Activated CD4-positive, alpha-beta T cell treated with anti-CD3 and anti-CD28 coated beads for 48 hours (primary cell): ENCODE results near the gene TAOK2.
"Not testable (repeated sequence)": the region's sequence is repeated elsewhere in the genome, so short reads cannot be mapped to it uniquely, and the experiment has no call there.

ENCODE experiments used
- DNase-seq: peaks from one replicate; pipeline ENCODE4 v3.0.0-alpha.2; 2020

Gene TAOK2

GRCh38 chr16:29973384-29974246 is at the start of gene TAOK2:
TSS of gene TAOK2 (plus strand) at chr16:29973868. CDS start at chr16:29977773, 3,905 bp downstream.
- DNase-seq, result peak; percentile 98

GRCh38 chr16:29925105-29925756 is 48.4 kb upstream of the TAOK2 start:
- no peak for DNase-seq

GRCh38 chr16:29925781-29926710 is 47.6 kb upstream of the TAOK2 start, which contains the start of gene KCTD13:
TSS of gene KCTD13 (minus strand) at chr16:29926226. CDS start at chr16:29926033, 193 bp downstream.
- DNase-seq, result peak; percentile 90

GRCh38 chr16:29926711-29927052 is 47.0 kb upstream of the TAOK2 start:
- DNase-seq, result no peak

DNA sequence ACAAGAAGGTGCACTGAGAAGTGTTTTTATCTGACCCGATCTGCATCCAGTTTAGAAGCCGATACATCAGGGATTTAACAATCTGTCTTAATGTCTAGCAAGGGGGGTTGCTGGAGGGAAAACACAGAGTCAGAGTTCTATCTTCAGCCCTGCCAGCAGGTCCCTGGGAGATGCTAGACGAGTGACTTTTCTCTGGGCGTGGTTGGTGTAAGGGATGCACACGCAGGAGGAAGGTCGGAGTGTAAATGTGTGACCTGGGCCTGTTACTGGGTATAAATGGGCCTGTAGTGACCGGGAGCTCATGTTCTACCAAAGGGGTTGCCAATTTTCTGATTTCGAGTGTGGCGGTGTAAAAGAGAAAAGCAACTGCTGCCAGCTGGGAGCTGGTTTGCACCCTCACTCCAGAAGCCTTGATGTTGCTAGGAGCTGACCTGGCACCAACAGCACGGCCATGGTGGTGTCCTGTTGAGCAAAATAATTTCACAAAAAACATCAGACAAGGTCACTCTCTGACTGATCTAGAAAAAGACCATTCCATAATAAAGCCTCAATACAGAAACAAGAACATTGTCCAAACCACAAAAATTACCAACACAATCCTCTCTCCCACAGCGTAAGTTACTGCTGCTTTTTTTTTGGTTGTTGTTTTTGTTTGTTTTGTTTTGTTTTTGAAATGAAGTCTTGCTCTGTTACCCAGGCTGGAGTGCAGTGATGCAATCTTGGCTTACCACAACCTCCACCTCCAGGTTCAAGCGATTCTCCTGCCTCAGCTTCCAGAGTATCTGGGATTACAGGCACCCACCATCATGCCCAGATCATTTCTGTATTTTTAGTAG is 46.4 kb upstream of the TAOK2 start:
- no peak for DNase-seq

GRCh38 chr16:29931750-29932149 is 41.9 kb upstream of the TAOK2 start:
- not testable (repeated sequence) for DNase-seq

DNA sequence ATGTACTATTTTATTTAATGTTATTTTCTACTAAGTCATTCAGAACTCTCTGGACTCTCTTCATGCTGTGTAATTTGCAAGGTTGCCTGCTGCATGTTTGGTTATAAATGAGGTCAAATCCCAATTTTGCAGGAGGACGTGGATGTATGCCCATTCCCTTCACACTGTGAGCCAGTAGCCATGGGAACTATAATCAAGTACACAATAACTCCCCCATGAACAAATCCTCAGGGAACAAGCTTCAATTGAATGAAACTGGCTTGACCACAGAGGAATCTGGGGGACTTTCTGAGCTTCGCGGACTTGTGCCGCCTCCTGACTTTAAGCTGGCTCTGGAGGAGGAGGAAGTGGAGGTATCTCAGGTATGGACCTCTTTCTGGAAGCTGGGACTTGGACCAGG is 33.0 kb upstream of the TAOK2 start:
- DNase-seq, result no peak

- DNase-seq, result no peak
Observed at GRCh38 chr16:29943846-29944799, 29.5 kb upstream of the TAOK2 start.

- no peak for DNase-seq
Observed at GRCh38 chr16:29947897-29948296, 25.8 kb upstream of the TAOK2 start.

DNA sequence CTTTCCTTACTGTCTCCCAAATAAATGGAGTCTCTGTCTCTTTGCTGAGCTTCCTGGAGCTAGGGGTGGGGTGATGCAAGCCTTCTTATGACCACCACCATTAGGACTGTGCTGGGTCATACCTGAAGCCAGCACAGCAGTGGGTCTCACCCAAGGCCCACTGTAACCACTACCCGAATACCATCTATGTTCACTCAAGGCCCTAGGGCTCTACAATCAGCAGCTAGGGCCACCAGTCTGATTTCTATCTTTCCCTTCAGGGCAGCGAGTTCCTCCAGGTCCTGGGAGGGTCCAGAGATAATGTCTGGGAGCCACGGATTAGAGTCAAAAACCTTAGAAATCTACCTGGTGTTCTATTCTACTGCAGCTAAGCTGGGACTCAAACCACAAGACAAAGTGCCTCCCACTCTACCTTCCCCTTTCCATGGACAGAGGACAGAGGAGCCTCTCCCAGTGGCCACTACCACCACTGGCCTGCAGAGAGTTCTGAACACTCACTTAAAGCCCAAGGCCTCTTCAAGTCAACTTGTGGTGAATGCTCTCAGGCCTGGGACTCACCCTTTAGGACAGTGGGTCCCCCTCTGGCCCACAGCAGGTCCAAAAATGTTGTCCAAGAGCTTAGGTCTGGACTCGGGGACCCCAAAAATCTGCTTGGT is 22.7 kb upstream of the TAOK2 start:
- no peak for DNase-seq

DNA sequence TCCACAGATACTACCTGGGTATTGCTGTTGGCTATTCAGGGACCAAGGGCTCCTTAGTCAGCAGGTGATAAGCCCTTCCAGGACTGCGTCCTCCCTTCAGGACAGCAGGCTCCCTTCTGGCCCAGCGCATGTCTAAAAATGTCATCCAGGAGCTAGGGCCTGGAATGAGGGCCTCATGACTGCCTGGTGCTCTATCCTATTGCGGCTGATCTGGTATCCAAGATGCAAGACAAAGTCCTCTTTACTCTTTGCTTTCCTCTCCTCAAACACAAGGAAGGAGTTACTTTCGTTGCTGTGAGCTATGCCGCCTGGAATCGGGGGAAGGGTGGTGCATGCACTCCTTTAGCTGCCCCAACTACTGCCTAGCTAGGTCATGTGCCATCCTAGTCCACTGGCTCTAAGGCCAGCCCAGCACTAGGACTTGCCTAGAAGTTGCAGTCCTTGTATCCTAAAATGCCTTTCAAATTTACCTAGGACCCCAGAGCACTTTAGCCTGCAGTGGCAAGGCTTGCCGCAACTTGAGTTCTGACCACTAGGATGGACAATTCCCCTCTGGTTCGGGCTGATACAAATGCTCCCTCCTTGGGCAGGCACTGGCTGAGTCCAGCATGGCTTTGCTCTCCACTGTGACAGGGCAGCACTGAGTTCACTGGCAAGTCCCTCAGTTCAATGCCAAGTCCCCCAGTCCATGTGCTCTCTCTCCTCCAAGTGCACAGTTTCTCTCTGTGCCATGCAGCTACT is 21.9 kb upstream of the TAOK2 start:
- DNase-seq, result no peak

GRCh38 chr16:29958756-29959155 is 14.9 kb upstream of the TAOK2 start:
- DNase-seq, result no peak

- DNase-seq, result no peak
Observed at GRCh38 chr16:29959293-29959692, 14.4 kb upstream of the TAOK2 start.

- DNase-seq, result not testable (repeated sequence)
Observed at GRCh38 chr16:29959821-29960220, 13.8 kb upstream of the TAOK2 start.

GRCh38 chr16:29961127-29961478 is 12.6 kb upstream of the TAOK2 start:
- DNase-seq, result no peak

DNA sequence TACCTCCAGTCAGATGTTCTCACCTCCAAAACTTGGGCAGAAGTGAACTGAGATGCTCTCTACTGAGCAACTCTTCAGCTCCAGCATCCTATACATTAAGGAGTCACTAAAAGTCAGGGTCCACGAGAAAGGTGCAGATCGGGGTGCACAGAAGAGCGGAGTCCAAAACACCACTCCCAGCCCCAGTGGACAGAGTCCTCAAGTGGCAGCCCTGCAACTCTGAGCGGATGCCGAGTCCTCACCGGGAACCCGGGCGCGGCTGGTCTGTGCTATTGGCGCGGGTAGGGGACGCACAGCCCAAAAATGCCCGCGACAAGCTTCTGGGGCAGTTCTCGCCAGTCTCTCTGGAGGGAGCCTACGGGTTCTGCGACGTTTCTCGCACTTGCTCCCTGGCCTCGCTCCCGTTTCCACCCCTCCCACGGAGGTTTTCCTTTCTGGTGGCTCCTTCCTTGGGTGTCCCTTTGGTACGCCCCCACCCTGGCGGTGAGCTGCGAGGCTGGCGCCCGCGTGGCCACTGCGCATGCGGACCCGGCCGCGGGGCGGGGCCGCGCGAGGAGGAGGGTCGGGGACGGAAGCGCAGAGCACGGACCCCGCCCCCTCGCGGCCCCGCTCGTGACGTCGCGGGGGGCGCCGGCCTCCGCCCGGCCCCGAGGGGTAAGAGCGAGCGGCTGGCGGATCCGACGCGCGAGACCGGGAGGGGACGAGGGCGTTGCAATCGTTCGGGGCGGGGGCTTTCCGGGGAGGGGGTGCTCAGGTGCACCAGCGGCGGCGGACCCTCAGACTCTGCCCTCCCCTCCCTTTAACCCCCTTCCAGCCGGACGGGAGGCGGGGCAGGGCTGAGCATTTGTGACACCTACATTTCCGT is 12.0 kb upstream of the TAOK2 start, which contains the start of gene TMEM219:
TSS of gene TMEM219 (plus strand) at position 601 of the 865 bp plus-strand sequence. CDS start 1,065 bp downstream, outside the sequence.
- peak; percentile 93 for DNase-seq

DNA sequence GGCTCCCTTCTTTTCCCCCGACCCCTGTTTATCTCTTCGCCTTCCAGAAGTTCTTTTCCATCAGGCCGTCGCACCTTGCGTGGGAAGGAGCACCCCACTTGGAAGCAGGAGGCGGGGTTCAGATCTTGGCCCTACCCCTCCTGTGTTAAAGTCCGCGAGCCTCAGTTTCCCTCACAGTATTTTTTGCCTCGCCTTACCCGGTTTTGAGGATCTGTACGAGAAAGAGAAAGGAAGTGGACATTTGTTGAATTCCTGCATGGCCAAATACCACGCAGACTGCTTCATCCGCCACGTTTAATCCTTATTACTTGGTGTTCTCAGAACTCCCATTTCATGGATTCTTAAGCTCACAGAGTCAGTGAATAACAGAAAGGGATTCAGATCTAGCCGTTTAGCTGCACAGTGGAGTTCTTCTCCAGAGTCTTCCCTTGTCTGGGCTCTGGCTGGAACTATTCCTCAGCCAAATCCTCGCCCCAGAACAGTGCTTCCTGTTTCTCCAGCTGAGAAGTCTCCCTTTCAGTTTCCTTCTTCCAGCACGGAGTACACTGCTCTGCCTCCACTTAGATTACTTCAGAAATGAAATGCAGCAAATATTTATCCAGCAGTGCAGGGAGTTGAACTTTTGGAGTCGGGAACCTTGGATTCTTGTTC is 11.2 kb upstream of the TAOK2 start:
- DNase-seq, result no peak
